H1 (cell line): Measurements from ENCODE around the gene WAC. TPM values are rescaled to one million over a fixed set of nuclear protein-coding genes. Genes with fewer than 3 reads are reported as not detected.

Experiments
- CTCF ChIA-PET: fragments of 300-600 bp; sonication (Branson Sonifier 250); formaldehyde crosslinking; loops from one replicate; lab custom pipeline; 2021; ENCODE audit not compliant: partially characterized antibody; lab: Charles Lee
- POLR2A ChIA-PET: fragments of 300-600 bp; sonication (Branson Sonifier 250); formaldehyde crosslinking; loops from one replicate; lab custom pipeline; 2021; ENCODE audit warnings: inconsistent platforms; ENCODE audit not compliant: partially characterized antibody; lab: Charles Lee
- DNase-seq, 2 experiments: peaks; one replicate each; pipeline versions ENCODE4 v3.0.0 to v3.0.0-alpha.2; 2010 to 2022; ENCODE audit warnings: low spot score in 2 of 2, low read depth in 1 of 2, mixed read lengths in 1 of 2
- FAIRE-seq: peaks from 2 replicates; lab custom pipeline; 2011; peaks lifted over from hg19 to GRCh38; lab: Jason Lieb, UNC
- H2AFZ ChIP-seq: 2 replicates; pipeline ENCODE4 v1.8.1; 2012; ENCODE audit warnings: low read length, inconsistent platforms
- H2AK5ac ChIP-seq: 2 replicates; pipeline ENCODE4 v1.6.1; 2013; ENCODE audit warnings: low read depth, low read length
- H2BK120ac ChIP-seq: replicated peaks from 2 replicates; pipeline ENCODE3; 2013; ENCODE audit warnings: low read depth, low read length, inconsistent platforms
- H2BK12ac ChIP-seq: 2 replicates; pipeline ENCODE4 v1.6.1; 2013; ENCODE audit warnings: low read depth, low read length
- H2BK15ac ChIP-seq: 2 replicates; pipeline ENCODE4 v1.6.1; 2013; ENCODE audit warnings: low read length
- H2BK20ac ChIP-seq: 2 replicates; pipeline ENCODE4 v1.6.1; 2013; ENCODE audit warnings: low read length
- H2BK5ac ChIP-seq: 2 replicates; pipeline ENCODE4 v1.6.1; 2013; ENCODE audit warnings: low read depth, low read length
- H3K14ac ChIP-seq: 2 replicates; pipeline ENCODE4 v1.6.1; 2013; ENCODE audit warnings: inconsistent platforms; ENCODE audit not compliant: insufficient read length
- H3K18ac ChIP-seq: 2 replicates; pipeline ENCODE4 v1.6.1; 2013; ENCODE audit warnings: low read length; ENCODE audit errors: extremely low read depth
- H3K23ac ChIP-seq: 2 replicates; pipeline ENCODE4 v1.6.1; 2013; ENCODE audit warnings: inconsistent platforms; ENCODE audit not compliant: insufficient read length
- H3K23me2 ChIP-seq: 2 replicates; pipeline ENCODE4 v1.6.1; 2013; ENCODE audit warnings: low read depth, low read length
- H3K27ac ChIP-seq: 2 replicates; pipeline ENCODE4 v1.6.1; 2011; ENCODE audit warnings: low read depth, low read length, inconsistent platforms
- H3K27me3 ChIP-seq, 4 experiments: replicated peaks in 1 of 4; 1 replicate in 1 of 4; 2 replicates in 3 of 4; pipeline versions ENCODE4 v1.6.1 to v1.8.1; 2011 to 2013; ENCODE audit warnings: low read length in 3 of 4, mild to moderate bottlenecking in 3 of 4, inconsistent platforms in 2 of 4, mixed read lengths in 2 of 4, moderate library complexity in 1 of 4; ENCODE audit not compliant: control insufficient read depth in 3 of 4, insufficient read depth in 3 of 4; ENCODE audit errors: extremely low read depth in 1 of 4
- H3K36me3 ChIP-seq, 4 experiments: 2 replicates each; pipeline versions ENCODE4 v1.6.1 to v1.8.1; 2011 to 2013; ENCODE audit warnings: mild to moderate bottlenecking in 4 of 4, low read length in 3 of 4, moderate library complexity in 2 of 4, control low read depth in 1 of 4, inconsistent platforms in 1 of 4; ENCODE audit not compliant: insufficient read depth in 4 of 4, control insufficient read depth in 2 of 4
- H3K4ac ChIP-seq: replicated peaks from 2 replicates; pipeline ENCODE3; 2013; ENCODE audit warnings: low read length, low read depth, mixed read lengths, inconsistent platforms; ENCODE audit not compliant: insufficient read length
- H3K4me1 ChIP-seq, 4 experiments: replicated peaks in 1 of 4; 1 replicate in 1 of 4; 2 replicates in 3 of 4; pipeline versions ENCODE4 v1.6.1 to v1.8.1; 2011 to 2013; ENCODE audit warnings: low read length in 3 of 4, inconsistent platforms in 2 of 4, mixed read lengths in 1 of 4; ENCODE audit not compliant: insufficient read depth in 4 of 4, control insufficient read depth in 3 of 4
- H3K4me2 ChIP-seq, 2 experiments: 2 replicates each; pipeline versions ENCODE4 v1.6.1 to v1.8.1; 2011 to 2013; ENCODE audit warnings: low read depth in 2 of 2, low read length in 2 of 2, control low read depth in 1 of 2, inconsistent platforms in 1 of 2, mild to moderate bottlenecking in 1 of 2; ENCODE audit not compliant: insufficient read depth in 1 of 2
- H3K4me3 ChIP-seq, 4 experiments: fragments of 200-600, 300-600 bp in 1 of 4; sonication (generic), shearing (Covaris generic), sonication (Bioruptor Twin) in 1 of 4; 2 replicates each; pipeline versions ENCODE4 v1.5.1 to v1.8.1; 2011 to 2016; ENCODE audit warnings: low read length in 4 of 4, low read depth in 3 of 4, control low read depth in 2 of 4, inconsistent platforms in 2 of 4, mild to moderate bottlenecking in 2 of 4, mixed read lengths in 1 of 4, moderate library complexity in 1 of 4; ENCODE audit not compliant: insufficient read depth in 2 of 4; ENCODE audit errors: extremely low read depth in 1 of 4
- H3K56ac ChIP-seq: replicated peaks from 2 replicates; pipeline ENCODE3; 2013; ENCODE audit warnings: low read depth, mild to moderate bottlenecking, mixed read lengths, low read length, inconsistent platforms; ENCODE audit not compliant: insufficient read length
- H3K79me1 ChIP-seq: 2 replicates; pipeline ENCODE4 v1.6.1; 2013; ENCODE audit warnings: low read depth, low read length, control low read depth
- H3K79me2 ChIP-seq, 2 experiments: 2 replicates each; pipeline versions ENCODE4 v1.6.1 to v1.8.1; 2012 to 2013; ENCODE audit warnings: low read length in 2 of 2, mild to moderate bottlenecking in 2 of 2, inconsistent platforms in 1 of 2; ENCODE audit not compliant: insufficient read depth in 2 of 2, control insufficient read depth in 1 of 2
- H3K9ac ChIP-seq, 4 experiments: replicated peaks in 1 of 4; 1 replicate in 1 of 4; 2 replicates in 3 of 4; pipeline versions ENCODE4 v1.6.1 to v1.8.1; 2011 to 2013; ENCODE audit warnings: low read depth in 3 of 4, low read length in 3 of 4, control low read depth in 2 of 4, mild to moderate bottlenecking in 2 of 4, moderate library complexity in 2 of 4, inconsistent platforms in 1 of 4; ENCODE audit errors: extremely low read depth in 1 of 4
- H3K9me3 ChIP-seq, 2 experiments: 2 replicates each; pipeline versions ENCODE4 v1.6.1 to v1.8.1; 2012 to 2013; ENCODE audit warnings: mild to moderate bottlenecking in 2 of 2, moderate library complexity in 2 of 2, control low read depth in 1 of 2, inconsistent platforms in 1 of 2, low read depth in 1 of 2, low read length in 1 of 2, mixed read lengths in 1 of 2; ENCODE audit not compliant: insufficient read depth in 2 of 2
- H4K20me1 ChIP-seq, 2 experiments: replicated peaks in 1 of 2; 2 replicates each; pipeline versions ENCODE3 to v1.8.1; 2011 to 2013; ENCODE audit warnings: inconsistent platforms in 2 of 2, low read length in 2 of 2, mild to moderate bottlenecking in 1 of 2; ENCODE audit not compliant: insufficient read depth in 2 of 2, control insufficient read depth in 1 of 2
- H4K5ac ChIP-seq: 2 replicates; pipeline ENCODE4 v1.6.1; 2013; ENCODE audit warnings: low read length, low read depth, mixed read lengths, inconsistent platforms; ENCODE audit not compliant: insufficient read length
- H4K8ac ChIP-seq: 2 replicates; pipeline ENCODE4 v1.8.0; 2013; ENCODE audit warnings: mild to moderate bottlenecking, moderate library complexity, low read length, inconsistent platforms; ENCODE audit not compliant: insufficient read depth; ENCODE audit errors: extremely low read depth
- H4K91ac ChIP-seq: replicated peaks from 2 replicates; pipeline ENCODE3; 2013; ENCODE audit warnings: low read length, mixed read lengths, inconsistent platforms; ENCODE audit not compliant: insufficient read length
- JUND ChIP-seq: IDR thresholded peaks from 2 replicates; pipeline ENCODE4 v1.6.1; 2011; ENCODE audit warnings: mild to moderate bottlenecking, improper control_type of control experiment, low read length
- SIN3A ChIP-seq, 2 experiments: IDR thresholded peaks in 1 of 2; conservative IDR thresholded peaks in 1 of 2; 2 replicates each; pipeline ENCODE4 v1.6.1; 2011 to 2012; ENCODE audit warnings: low read length in 2 of 2, improper control_type of control experiment in 1 of 2, low read depth in 1 of 2, mild to moderate bottlenecking in 1 of 2
- SIX5 ChIP-seq: IDR thresholded peaks from 2 replicates; pipeline ENCODE4 v1.6.1; 2011; ENCODE audit warnings: mild to moderate bottlenecking, low read depth, low read length
- SP4 ChIP-seq: IDR thresholded peaks from 2 replicates; pipeline ENCODE4 v1.6.1; 2012; ENCODE audit warnings: low read length, inconsistent platforms
- ZNF274 ChIP-seq: IDR thresholded peaks from 2 replicates; pipeline ENCODE4 v1.7.0; 2012; ENCODE audit warnings: low read length, borderline replicate concordance; ENCODE audit errors: extremely low read depth
- WGBS, 2 experiments: shearing (Covaris generic) in 1 of 2; methylation state at CpG; one replicate each; pipeline versions ENCODE4 v1.1.6 to v1.1.7; 2013 to 2015; ENCODE audit warnings: low lambda C conversion rate in 2 of 2, mixed read lengths in 2 of 2, inconsistent platforms in 1 of 2, low coverage in 1 of 2, missing lambda C conversion rate in 1 of 2; ENCODE audit not compliant: insufficient replicate concordance in 2 of 2, insufficient coverage in 1 of 2, insufficient read length in 1 of 2; ENCODE audit errors: extremely low coverage in 1 of 2, missing lambda C conversion rate in 1 of 2; 5-methylcytosine and 5-hydroxymethylcytosine counted together
- polyA plus RNA-seq, 7 experiments: library from polyadenylated mRNA; depleted of rRNA in 3 of 7; stranded (reverse) in 5 of 7; unstranded in 2 of 7; fragments of >200 nt in 5 of 7; fragments of 200-250 nt in 2 of 7; gene quantifications; 1 replicate in 5 of 7; 2 replicates in 1 of 7; 4 replicates in 1 of 7; pipeline versions ENCODE4 v1.2.1 to v1.2.3, GENCODE V29; 2011 to 2013; ENCODE audit warnings: missing spikeins in 2 of 7, mixed read lengths in 2 of 7
- total RNA-seq: library from RNA; stranded (reverse); fragmentation: NEBNext Ultra II Directional; extraction: Animal tissue kit (Norgen Biotek cat#: 25700); gene quantifications from 2 replicates; pipeline ENCODE4 v1.2.1, GENCODE V29; 2021

Gene WAC
- total and polyA plus RNA-seq, 2 of the 8 experiments (the other 6 are each of a cell fraction or from before 2014, with no cell fraction given): 72.9 to 128 TPM

DNA sequence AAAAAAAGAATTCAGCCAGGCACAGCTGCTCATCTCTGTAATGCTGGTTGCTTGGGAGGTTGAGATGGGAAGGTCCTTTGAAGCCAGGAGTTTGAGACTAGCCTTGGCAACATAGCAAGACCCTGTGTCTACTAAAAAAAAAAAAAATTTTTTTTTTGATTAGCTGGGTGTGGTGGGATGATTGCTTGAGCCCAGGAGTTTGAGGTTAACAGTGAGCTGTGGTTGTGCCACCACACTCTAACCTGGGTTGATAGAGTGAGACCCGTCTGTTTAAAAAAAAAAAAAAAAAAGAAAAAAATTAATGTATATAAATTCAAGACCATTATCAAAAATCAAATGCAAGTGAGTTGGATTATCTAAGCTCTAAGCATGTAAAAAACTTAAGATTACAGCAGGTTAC lies 5.7 kb downstream of the WAC start:
- Histone ChIP-seq H3K4me1 (no peaks in the 10 kb centered on the region; a peak in 1 of 7 replicates), H3K4me2 (no peak overlapping the region), H3K27ac (no peak overlapping the region), H3K23ac (no peak overlapping the region), H2BK12ac (no peak overlapping the region), H2BK5ac (no peak overlapping the region), H3K9ac (no peak overlapping the region), H3K18ac (no peak overlapping the region), H3K9me3 (no peaks in the 10 kb centered on the region), H2AFZ (no peak overlapping the region), H2BK15ac (no peak overlapping the region), H3K27me3 (no peaks in the 10 kb centered on the region), H4K91ac (no peak overlapping the region), H3K4me3 (no peak overlapping the region), H4K8ac (no peak overlapping the region), H3K79me2 (peaks cover 20 to 99% of the 10 kb centered on the region in 2 experiments), H3K4ac (no peak overlapping the region), H3K14ac (no peak overlapping the region), H3K36me3 (peaks cover 12 to 94% (median 70%) of the 10 kb centered on the region in 4 experiments), H3K79me1 (peaks cover 2% of the 10 kb centered on the region; the same call in 1 of the 2 replicates), H2BK20ac (no peak overlapping the region), H4K20me1 (peaks cover 11 to 17% of the 10 kb centered on the region in 2 experiments), H2BK120ac (no peak overlapping the region), H2AK5ac (no peak overlapping the region), H3K23me2 (no peaks in the 10 kb centered on the region), H3K56ac (no peak overlapping the region), H4K5ac (no peak overlapping the region)
- no peak for TF ChIP-seq SIX5
- no peak for TF ChIP-seq ZNF274
- no peak for TF ChIP-seq SP4
- no peak for TF ChIP-seq SIN3A (conservative IDR thresholded peaks at IDR 0.05 in 1 of 2, IDR thresholded peaks at IDR 0.05 in 1 of 2; ENCODE audit: low read depth in 1 of 2, low read length in 2 of 2)
- no peak for TF ChIP-seq JUND
- WGBS, 2 experiments: 100% methylated on average over 1 of the region's 1 CpG; no CpG with 5 or more reads in 1 of the 2 experiments
- DNase-seq (no peak), FAIRE-seq (no peak)
- POLR2A ChIA-PET: interaction anchor here (0.7 to 7.2 kb wide), 7 partner anchors 7 to 79 kb away, joined by 3 to 87 read pairs (median 8); no protein-coding TSS in a partner anchor
- CTCF ChIA-PET: interaction anchor here (0.7 kb wide), 1 partner anchor 111 kb away, joined by 3 read pairs; no protein-coding TSS in a partner anchor
